GM12864 (cell line): ENCODE results near the gene TSPAN3.

Experiments
- DNase-seq: peaks from one replicate; pipeline ENCODE4 v3.0.0-alpha.2; 2011; ENCODE audit warnings: low read depth
- H3K4me3 ChIP-seq: 2 replicates; pipeline ENCODE4 v1.5.1; 2011; ENCODE audit warnings: mild to moderate bottlenecking, low read depth, low read length, control low read depth
- TF ChIP-seq, protein P1 (sequence below): IDR thresholded peaks from 2 replicates; pipeline ENCODE4 v1.5.1; 2011; ENCODE audit warnings: low read depth, mild to moderate bottlenecking, moderate library complexity, low read length, control low read depth, inconsistent platforms; ENCODE audit errors: missing control alignments

TSPAN3 gene

GRCh38 chr15:77111789-77112188 is 40.9 kb upstream of the TSPAN3 start:
- DNase-seq = no peak

GRCh38 chr15:77107531-77108355 is 36.8 kb upstream of the TSPAN3 start:
- no peak for DNase-seq
- H3K4me3 ChIP-seq = no peak overlapping the region
- TF ChIP-seq, protein P1, sequence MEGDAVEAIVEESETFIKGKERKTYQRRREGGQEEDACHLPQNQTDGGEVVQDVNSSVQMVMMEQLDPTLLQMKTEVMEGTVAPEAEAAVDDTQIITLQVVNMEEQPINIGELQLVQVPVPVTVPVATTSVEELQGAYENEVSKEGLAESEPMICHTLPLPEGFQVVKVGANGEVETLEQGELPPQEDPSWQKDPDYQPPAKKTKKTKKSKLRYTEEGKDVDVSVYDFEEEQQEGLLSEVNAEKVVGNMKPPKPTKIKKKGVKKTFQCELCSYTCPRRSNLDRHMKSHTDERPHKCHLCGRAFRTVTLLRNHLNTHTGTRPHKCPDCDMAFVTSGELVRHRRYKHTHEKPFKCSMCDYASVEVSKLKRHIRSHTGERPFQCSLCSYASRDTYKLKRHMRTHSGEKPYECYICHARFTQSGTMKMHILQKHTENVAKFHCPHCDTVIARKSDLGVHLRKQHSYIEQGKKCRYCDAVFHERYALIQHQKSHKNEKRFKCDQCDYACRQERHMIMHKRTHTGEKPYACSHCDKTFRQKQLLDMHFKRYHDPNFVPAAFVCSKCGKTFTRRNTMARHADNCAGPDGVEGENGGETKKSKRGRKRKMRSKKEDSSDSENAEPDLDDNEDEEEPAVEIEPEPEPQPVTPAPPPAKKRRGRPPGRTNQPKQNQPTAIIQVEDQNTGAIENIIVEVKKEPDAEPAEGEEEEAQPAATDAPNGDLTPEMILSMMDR = peak; percentile 72

More at GRCh38 chr15:77111789-77112188, 40.9 kb upstream of the TSPAN3 start:
- TF ChIP-seq, protein P1 = no peak
- H3K4me3 ChIP-seq = no peak overlapping the region

- no peak for DNase-seq
- TF ChIP-seq, protein P1 = no peak
- no peak overlapping the region for H3K4me3 ChIP-seq
These were observed 36.2 kb upstream of the TSPAN3 start for GRCh38 chr15:77107068-77107467.

DNA sequence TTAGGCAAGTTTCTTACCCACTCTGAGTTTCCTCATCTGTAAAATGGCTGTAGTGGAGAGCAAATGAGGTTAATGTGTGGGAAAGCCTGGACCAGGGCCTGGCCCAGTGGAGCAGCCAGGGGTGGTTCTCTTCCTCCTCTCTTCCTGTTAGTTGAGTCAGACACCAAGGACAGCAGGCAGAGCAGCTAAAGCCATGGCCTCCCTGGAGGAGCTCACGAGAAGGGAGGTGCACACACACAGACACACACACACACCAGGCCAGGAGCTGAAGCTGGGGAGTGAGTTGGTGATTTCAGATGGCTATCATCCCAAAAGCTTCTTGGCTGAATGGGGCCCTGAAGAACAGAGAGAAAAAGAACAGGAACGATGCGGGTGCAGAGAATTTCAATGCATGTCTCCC is 33.2 kb upstream of the TSPAN3 start:
- TF ChIP-seq, protein P1 = no peak
- no peak overlapping the region for H3K4me3 ChIP-seq
- DNase-seq = no peak

DNA sequence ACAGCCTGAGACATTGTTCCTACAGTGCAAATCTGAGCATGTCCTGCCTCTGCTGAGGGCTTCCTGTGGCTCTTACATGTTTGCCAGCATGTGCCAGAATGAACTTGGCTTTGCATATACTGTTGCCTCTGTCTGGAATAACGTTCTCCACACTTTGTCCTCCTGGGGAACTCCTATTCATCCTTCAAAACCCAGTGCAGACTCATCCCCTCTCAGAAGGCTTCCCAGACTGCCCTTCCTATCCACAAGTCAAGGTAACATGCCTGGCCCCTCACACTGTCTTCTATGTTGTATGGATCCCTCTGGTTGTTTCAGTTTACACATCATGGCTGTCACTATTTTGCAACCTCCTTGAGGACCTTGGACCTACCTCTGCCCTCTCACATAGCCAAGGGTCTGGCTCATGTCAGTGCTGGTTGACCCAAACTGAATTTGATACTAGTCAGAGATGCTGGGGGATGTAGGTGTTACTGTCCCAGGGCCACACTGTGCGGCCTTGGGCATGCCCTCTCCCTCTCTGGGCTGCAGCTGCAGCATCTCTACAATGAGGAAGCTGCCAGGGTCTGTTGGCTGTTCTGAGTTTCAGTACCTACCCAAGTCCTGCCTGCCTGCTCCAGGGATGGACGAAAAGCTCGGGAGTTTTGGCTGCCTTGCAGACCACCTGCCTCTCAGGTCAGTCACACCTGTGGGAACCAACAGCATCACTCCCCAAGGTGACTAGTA is 29.0 kb upstream of the TSPAN3 start:
- no peak overlapping the region for H3K4me3 ChIP-seq
- TF ChIP-seq, protein P1 = no peak
- no peak for DNase-seq

- TF ChIP-seq, protein P1 = no peak
- DNase-seq = no peak
- no peak overlapping the region for H3K4me3 ChIP-seq
These were observed 27.7 kb upstream of the TSPAN3 start for GRCh38 chr15:77098572-77098971.
